Sigmoid colon (tissue), 4 donors: ENCODE measurements around the gene GPC6.

Experiments
- CTCF ChIP-seq, 4 experiments: fragments of 450-650 bp in 3 of 4; fragments of 200-600 bp in 1 of 4; IDR thresholded peaks; one replicate each; pipeline ENCODE4 v1.5.1; 2016 to 2019; ENCODE audit warnings: antibody characterized with exemption in 4 of 4, mild to moderate bottlenecking in 3 of 4, moderate library complexity in 2 of 4
- EP300 ChIP-seq, 4 donors: sonication (generic); formaldehyde crosslinking; IDR thresholded peaks; one replicate each; pipeline ENCODE4 v1.6.1; 2017; ENCODE audit warnings: antibody characterized with exemption in 4 of 4
- POLR2A ChIP-seq, 2 donors: fragments of 450-650 bp; IDR thresholded peaks; one replicate each; pipeline ENCODE4 v1.6.1; 2016; ENCODE audit warnings: antibody characterized with exemption in 2 of 2, mild to moderate bottlenecking in 2 of 2, moderate library complexity in 2 of 2
- POLR2AphosphoS5 ChIP-seq, 4 donors: sonication (generic); formaldehyde crosslinking; IDR thresholded peaks; one replicate each; pipeline ENCODE4 v1.6.1; 2017; ENCODE audit warnings: antibody characterized with exemption in 4 of 4

- TF ChIP-seq EP300 (IDR thresholded peaks at IDR 0.05) (no peak), CTCF (IDR thresholded peaks at IDR 0.05) (no peak), POLR2A (IDR thresholded peaks at IDR 0.05) (no peak), POLR2AphosphoS5 (IDR thresholded peaks at IDR 0.05) (no peak)
Observed at GRCh38 chr13:93238711-93239110, 12.1 kb downstream of the GPC6 start.
